ENCODE data around the gene CEP128.

GRCh38 chr14:80770114-80770908 lies 171.2 kb downstream of the CEP128 start:
- TF ChIP-seq POLR2A (IDR thresholded peaks at IDR 0.05) (no peak), CTCF (IDR thresholded peaks at IDR 0.05) (no peak)
